ENCODE results near the gene SH2D7. TPM values are rescaled to one million over a fixed set of nuclear protein-coding genes. Genes with fewer than 3 reads are reported as not detected.

Gene SH2D7
- total RNA-seq, 6 donors from 2014 or later: 0.09 TPM; not detected in 5

DNA sequence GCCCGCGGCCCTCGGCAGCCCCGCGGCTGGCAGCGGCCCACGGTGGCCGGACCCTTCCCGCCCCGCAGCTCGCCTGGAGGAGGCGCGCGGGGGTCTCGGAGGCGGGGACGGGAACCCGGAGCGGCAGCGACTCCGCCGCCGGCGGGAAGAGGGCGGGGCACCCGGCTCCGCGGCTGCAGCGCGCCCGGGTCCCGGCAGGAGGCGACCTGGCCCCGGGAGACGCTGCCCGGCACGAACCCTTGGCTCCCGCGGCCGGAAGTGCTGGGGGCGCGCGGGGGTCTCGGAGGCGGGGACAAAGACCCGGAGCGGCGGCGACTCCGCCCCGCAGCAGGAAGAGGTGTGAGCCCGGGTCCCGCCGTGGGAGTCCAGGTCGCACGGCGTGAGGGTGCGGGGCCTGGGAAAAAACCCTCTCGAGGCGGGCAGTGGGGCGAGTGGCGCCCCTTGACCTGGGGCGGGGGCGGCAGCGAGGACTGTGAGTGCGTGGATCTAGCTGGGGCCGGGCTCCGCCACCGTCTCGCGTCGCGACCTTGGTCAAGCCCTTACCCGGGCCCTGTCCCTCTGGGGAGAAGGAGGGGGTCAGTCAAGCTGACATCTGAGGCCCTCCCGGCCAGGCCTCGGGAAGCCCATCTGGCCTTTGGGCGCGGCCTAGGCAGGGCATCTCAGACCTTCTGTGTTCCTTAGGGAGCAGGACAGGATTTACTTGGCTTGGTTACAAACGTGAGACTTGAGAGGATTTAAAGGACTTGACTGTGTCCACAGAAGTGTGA lies 39.1 kb downstream of the SH2D7 start, which contains the start of gene CIB2:
Gene CIB2 (minus strand): TSS at position 151 of the 767 bp plus-strand sequence. CDS start 230 bp downstream, outside the sequence.
- WGBS, 2 donors: 0 to 1% methylated on average over 2 to 34 of the region's 79 CpGs
- H3K4me3 ChIP-seq: peak within 1 kb of the TSS; percentile 48 to 88 (median 73)
- H3K36me3 ChIP-seq: no peaks in the 10 kb centered on the region
- H3K4me1 ChIP-seq: peaks cover 9 to 26% (median 16%) of the 10 kb centered on the region in 4 donors
- DNase-seq: peak; percentile 72 to 95
- no peaks in the 10 kb centered on the region for H3K27me3 ChIP-seq
- peak within 1 kb of the TSS; percentile 77 to 89 (median 84) for H3K27ac ChIP-seq
- TF ChIP-seq, protein P1, sequence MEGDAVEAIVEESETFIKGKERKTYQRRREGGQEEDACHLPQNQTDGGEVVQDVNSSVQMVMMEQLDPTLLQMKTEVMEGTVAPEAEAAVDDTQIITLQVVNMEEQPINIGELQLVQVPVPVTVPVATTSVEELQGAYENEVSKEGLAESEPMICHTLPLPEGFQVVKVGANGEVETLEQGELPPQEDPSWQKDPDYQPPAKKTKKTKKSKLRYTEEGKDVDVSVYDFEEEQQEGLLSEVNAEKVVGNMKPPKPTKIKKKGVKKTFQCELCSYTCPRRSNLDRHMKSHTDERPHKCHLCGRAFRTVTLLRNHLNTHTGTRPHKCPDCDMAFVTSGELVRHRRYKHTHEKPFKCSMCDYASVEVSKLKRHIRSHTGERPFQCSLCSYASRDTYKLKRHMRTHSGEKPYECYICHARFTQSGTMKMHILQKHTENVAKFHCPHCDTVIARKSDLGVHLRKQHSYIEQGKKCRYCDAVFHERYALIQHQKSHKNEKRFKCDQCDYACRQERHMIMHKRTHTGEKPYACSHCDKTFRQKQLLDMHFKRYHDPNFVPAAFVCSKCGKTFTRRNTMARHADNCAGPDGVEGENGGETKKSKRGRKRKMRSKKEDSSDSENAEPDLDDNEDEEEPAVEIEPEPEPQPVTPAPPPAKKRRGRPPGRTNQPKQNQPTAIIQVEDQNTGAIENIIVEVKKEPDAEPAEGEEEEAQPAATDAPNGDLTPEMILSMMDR (IDR thresholded peaks at IDR 0.05): peak; percentile 92 to 98 (median 96)
- no peak for TF ChIP-seq EP300 (IDR thresholded peaks at IDR 0.05)
- TF ChIP-seq POLR2AphosphoS5 (IDR thresholded peaks at IDR 0.05): peak in 1 of 2 donors; percentile 39
- TF ChIP-seq POLR2A (IDR thresholded peaks at IDR 0.05): peak in 1 of 4 donors; percentile 49
- H3K9me3 ChIP-seq: no peaks in the 10 kb centered on the region
- peak; percentile 77 to 95 for ATAC-seq (ENCODE audit: low FRiP score in 2 of 2)

DNA sequence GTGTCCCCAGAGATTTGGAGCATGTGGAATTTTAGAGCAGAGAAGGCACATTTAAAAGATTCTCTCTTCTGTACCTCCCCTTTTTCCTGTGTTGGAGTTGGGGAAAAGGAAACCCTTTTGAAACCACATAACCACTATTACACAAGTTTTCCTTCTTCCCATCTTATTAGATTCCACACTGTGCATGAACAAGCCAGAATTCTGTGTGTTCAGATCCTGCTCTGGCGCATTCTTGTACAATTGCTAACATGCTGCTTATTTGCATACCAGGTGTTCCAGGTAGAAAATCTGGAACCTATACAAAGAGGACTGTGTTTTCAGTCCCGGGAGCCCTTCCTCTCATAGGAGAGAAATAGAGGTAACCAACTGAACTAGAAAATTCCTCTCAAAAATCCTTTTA lies 41.4 kb downstream of the SH2D7 start:
- TF ChIP-seq POLR2AphosphoS5 (IDR thresholded peaks at IDR 0.05) (no peak), POLR2A (IDR thresholded peaks at IDR 0.05) (no peak), EP300 (IDR thresholded peaks at IDR 0.05) (no peak)
- TF ChIP-seq, protein P1 (IDR thresholded peaks at IDR 0.05): no peak
- ATAC-seq (ENCODE audit: low FRiP score in 2 of 2): no peak

DNA sequence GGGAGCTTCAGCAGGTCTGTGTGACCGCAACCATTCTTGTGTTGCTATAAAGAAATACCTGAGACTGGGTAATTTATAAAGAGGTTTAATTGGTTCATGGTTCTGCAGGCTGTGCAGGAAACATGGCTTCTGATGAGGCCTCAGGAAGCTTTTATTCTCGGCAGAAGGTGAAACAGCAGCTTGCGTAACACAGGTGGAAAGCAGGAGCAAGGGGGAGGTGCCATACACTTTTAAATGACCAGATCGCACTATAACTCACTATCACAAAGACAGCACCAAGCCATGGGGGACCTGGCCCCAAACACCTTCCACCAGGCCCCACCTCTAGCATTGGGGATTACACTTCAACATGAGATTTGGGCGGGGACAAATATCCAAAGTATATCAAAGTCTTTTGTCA lies 47.2 kb downstream of the SH2D7 start:
- no peak for TF ChIP-seq EP300 (IDR thresholded peaks at IDR 0.05)
- TF ChIP-seq POLR2AphosphoS5 (IDR thresholded peaks at IDR 0.05): no peak
- TF ChIP-seq POLR2A (IDR thresholded peaks at IDR 0.05): no peak
- TF ChIP-seq, protein P1 (IDR thresholded peaks at IDR 0.05): no peak
- Histone ChIP-seq H3K4me1 (no peaks in the 10 kb centered on the region), H3K27ac (no peak overlapping the region), H3K9me3 (no peaks in the 10 kb centered on the region), H3K36me3 (no peaks in the 10 kb centered on the region), H3K27me3 (no peaks in the 10 kb centered on the region), H3K4me3 (no peak overlapping the region)
- WGBS, 2 donors: 88 to 91% methylated on average over 5 of the region's 5 CpGs
- DNase-seq (no peak), ATAC-seq (ENCODE audit: low FRiP score in 2 of 2) (no peak)

More for the DNA sequence above, 41.4 kb downstream of the SH2D7 start:
- H3K36me3 ChIP-seq: no peaks in the 10 kb centered on the region
- DNase-seq: no peak
- H3K4me1 ChIP-seq: peaks cover 7 to 18% (median 10%) of the 10 kb centered on the region in 4 donors
- H3K27me3 ChIP-seq: no peaks in the 10 kb centered on the region
- 70 to 85% methylated on average over 2 of the region's 2 CpGs for WGBS, 2 donors
- no peak overlapping the region for H3K4me3 ChIP-seq
- no peaks in the 10 kb centered on the region for H3K9me3 ChIP-seq
- H3K27ac ChIP-seq: no peak overlapping the region

DNA sequence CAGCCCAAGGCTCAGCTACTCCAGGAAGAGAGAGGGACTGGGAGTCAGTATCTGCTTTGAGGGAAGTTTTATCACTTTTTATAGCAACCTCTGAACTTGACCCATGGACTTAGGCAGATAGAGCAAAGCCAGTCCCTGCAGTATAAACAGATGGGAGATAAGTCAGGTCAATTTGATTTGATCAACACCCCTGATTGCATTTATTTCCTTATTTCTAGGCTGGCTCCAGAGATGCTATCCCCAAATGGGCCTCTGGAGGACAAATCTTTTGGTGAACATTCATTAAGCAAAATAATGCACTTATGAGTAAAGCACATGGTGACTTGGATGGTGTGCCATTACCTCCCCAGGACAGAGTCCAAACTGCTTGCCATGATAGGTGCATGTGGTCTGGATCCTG lies 47.9 kb downstream of the SH2D7 start:
- TF ChIP-seq EP300 (IDR thresholded peaks at IDR 0.05) (no peak), POLR2A (IDR thresholded peaks at IDR 0.05) (no peak), POLR2AphosphoS5 (IDR thresholded peaks at IDR 0.05) (no peak)
- TF ChIP-seq, protein P1 (IDR thresholded peaks at IDR 0.05): no peak
- no peaks in the 10 kb centered on the region for H3K4me1 ChIP-seq
- ATAC-seq (ENCODE audit: low FRiP score in 2 of 2): no peak
- H3K27me3 ChIP-seq: no peaks in the 10 kb centered on the region
- H3K27ac ChIP-seq: no peak overlapping the region
- DNase-seq: no peak
- no peaks in the 10 kb centered on the region for H3K9me3 ChIP-seq
- H3K36me3 ChIP-seq: no peaks in the 10 kb centered on the region
- H3K4me3 ChIP-seq: no peak overlapping the region
